ENCODE measurements around the gene BEAN1. TPM values are rescaled to one million over a fixed set of nuclear protein-coding genes. Genes with fewer than 3 reads are reported as not detected.

Gene BEAN1
- total RNA-seq, 1 donor from 2014 or later: 3.3 TPM

- intact Hi-C loops (cut with micrococcal nuclease): no loop called here
- ATAC-seq (peak; percentile 7), DNase-seq (no peak)
Observed at GRCh38 chr16:66523861-66524354, 96.8 kb downstream of the BEAN1 start.

- ATAC-seq (peak; percentile 45), DNase-seq (no peak)
- intact Hi-C loops (cut with micrococcal nuclease): no loop called here
Observed at GRCh38 chr16:66524601-66525164, 97.6 kb downstream of the BEAN1 start.

- DNase-seq (no peak), ATAC-seq (no peak)
- intact Hi-C loops (cut with micrococcal nuclease): no loop called here
Observed at GRCh38 chr16:66525396-66526180, 98.5 kb downstream of the BEAN1 start.

- intact Hi-C loops (cut with micrococcal nuclease): no loop called here
Observed at GRCh38 chr16:66528294-66528693, 101.2 kb downstream of the BEAN1 start.

GRCh38 chr16:66529475-66529874 is 102.4 kb downstream of the BEAN1 start:
- intact Hi-C loops (cut with micrococcal nuclease): no loop called here
- no peak for DNase-seq
- no peak for ATAC-seq

More at GRCh38 chr16:66528294-66528693, 101.2 kb downstream of the BEAN1 start:
- no peak for DNase-seq
- ATAC-seq: no peak

Other genes with a start within 250 kb of the BEAN1 start
- gene CDH5, start 60.6 kb upstream of the BEAN1 start, total RNA-seq: 55.0 TPM
- gene TK2, start 122.8 kb downstream of the BEAN1 start, total RNA-seq: 16.8 TPM
- 9.1 TPM for gene CKLF, start 125.3 kb downstream of the BEAN1 start, total RNA-seq
- 2.1 TPM for gene CMTM1, start 139.1 kb downstream of the BEAN1 start, total RNA-seq
- gene CMTM2, start 152.2 kb downstream of the BEAN1 start, total RNA-seq: not detected
- 10.6 TPM for gene CMTM3, start 177.4 kb downstream of the BEAN1 start, total RNA-seq

Data from left ventricle myocardium superior (tissue), 1 donor.